Measurements from ENCODE around the gene EXOC7. TPM values are rescaled to one million over a fixed set of nuclear protein-coding genes. Genes with fewer than 3 reads are reported as not detected.
A peak's percentile ranks its signal among the peaks of the same experiment; 100 is the strongest.

EXOC7 gene
- total RNA-seq, 4 donors from 2014 or later: 88.0 to 143 (median 105) TPM

DNA sequence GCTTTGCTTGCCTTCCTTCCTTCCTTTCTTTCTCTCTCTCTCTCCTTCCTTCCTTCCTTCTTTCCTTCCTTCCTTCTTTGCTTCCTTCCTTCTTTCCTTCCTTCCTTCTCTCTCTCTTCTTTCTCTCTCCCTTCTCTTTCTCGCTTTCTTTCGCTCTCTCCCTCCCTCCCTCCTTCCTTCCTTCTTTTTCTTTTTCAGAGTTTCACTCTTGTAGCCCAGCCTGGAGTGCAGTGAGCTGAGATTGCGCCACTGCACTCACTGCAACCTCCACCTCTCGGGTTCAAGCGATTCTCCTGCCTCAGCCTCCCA lies 19.6 kb upstream of the EXOC7 start:
- in situ Hi-C loops (cut with MboI; ENCODE audit: low pct_ligation_motif_present in 1 of 4, low pct_unique_long_range_greater_than_20kb in 1 of 4, low sequenced_read_pairs in 3 of 4): loop anchor here (5.0 to 10.0 kb wide), 3 partner anchors 62 to 162 kb away; no protein-coding TSS in a partner anchor

DNA sequence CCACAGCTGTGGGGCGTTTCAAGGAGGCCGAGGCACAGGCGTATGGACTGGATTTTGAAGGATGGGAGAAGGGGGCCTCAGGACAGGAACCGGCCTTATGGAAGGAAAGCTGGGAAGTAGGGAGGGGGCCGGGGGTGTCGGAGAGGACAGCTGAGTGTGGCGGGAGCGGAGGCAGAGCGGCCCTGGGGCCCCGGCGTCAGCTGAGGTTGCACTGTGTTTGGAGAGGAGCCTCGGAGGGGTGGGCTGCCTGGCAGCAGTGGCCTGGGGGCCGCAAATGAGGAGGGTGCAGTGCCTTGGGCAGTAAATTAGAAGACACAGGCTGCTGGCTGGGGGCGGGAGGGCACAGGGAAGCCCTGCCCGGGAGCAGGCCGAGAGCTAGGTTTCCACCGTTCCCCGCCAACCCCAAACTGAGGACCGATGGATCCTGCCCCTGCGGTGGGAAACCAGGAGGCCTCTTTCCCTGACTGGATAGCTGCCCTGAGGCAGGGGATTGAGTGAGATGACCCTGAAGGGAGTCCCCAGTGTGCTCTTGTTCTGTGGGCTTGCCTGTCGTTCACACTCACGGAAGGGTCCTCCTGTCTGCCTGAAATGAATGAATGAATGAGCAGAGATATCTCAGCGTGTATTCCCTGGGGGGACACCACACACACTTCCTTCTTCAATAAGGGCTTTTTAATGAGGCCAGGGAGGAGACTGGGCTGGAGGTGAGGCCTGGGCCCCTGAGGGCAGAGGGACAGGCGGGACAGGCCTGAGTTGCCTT lies 19.0 kb upstream of the EXOC7 start:
- no peaks in the 10 kb centered on the region for H3K36me3 ChIP-seq
- intact Hi-C loops (cut with DNase I; ENCODE audit: low total_unique reads): loop anchor here (5.0 kb wide), 1 partner anchor 155 kb away; no protein-coding TSS in a partner anchor
- no peaks in the 10 kb centered on the region for H3K9me3 ChIP-seq
- DNase-seq: no peak
- WGBS, 2 donors (ENCODE audit: low coverage in 1 of 2): 80 to 92% methylated on average over 2 to 22 of the region's 24 CpGs
- no peaks in the 10 kb centered on the region for H3K27me3 ChIP-seq
- H3K4me3 ChIP-seq: no peak overlapping the region
- peaks cover 0 to 10% (median 6%) of the 10 kb centered on the region in 4 donors for H3K4me1 ChIP-seq
- H3K27ac ChIP-seq: no peak overlapping the region
- no peak for TF ChIP-seq POLR2AphosphoS5 (IDR thresholded peaks at IDR 0.05)
- in situ Hi-C loops (cut with MboI; ENCODE audit: low pct_ligation_motif_present in 1 of 4, low pct_unique_long_range_greater_than_20kb in 1 of 4, low sequenced_read_pairs in 3 of 4): loop anchor here (5.0 to 10.0 kb wide), 3 partner anchors 62 to 162 kb away; no protein-coding TSS in a partner anchor

More for the DNA sequence above, 19.6 kb upstream of the EXOC7 start:
- TF ChIP-seq POLR2A (IDR thresholded peaks at IDR 0.05) (no peak), EP300 (IDR thresholded peaks at IDR 0.05; ENCODE audit: low read depth) (no peak), POLR2AphosphoS5 (IDR thresholded peaks at IDR 0.05) (no peak)
- TF ChIP-seq, protein P1, sequence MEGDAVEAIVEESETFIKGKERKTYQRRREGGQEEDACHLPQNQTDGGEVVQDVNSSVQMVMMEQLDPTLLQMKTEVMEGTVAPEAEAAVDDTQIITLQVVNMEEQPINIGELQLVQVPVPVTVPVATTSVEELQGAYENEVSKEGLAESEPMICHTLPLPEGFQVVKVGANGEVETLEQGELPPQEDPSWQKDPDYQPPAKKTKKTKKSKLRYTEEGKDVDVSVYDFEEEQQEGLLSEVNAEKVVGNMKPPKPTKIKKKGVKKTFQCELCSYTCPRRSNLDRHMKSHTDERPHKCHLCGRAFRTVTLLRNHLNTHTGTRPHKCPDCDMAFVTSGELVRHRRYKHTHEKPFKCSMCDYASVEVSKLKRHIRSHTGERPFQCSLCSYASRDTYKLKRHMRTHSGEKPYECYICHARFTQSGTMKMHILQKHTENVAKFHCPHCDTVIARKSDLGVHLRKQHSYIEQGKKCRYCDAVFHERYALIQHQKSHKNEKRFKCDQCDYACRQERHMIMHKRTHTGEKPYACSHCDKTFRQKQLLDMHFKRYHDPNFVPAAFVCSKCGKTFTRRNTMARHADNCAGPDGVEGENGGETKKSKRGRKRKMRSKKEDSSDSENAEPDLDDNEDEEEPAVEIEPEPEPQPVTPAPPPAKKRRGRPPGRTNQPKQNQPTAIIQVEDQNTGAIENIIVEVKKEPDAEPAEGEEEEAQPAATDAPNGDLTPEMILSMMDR (IDR thresholded peaks at IDR 0.05): no peak
- Histone ChIP-seq H3K36me3 (no peaks in the 10 kb centered on the region), H3K27ac (no peak overlapping the region), H3K4me3 (no peak overlapping the region), H3K27me3 (no peaks in the 10 kb centered on the region), H3K9me3 (no peaks in the 10 kb centered on the region), H3K4me1 (peaks cover 0 to 10% (median 6%) of the 10 kb centered on the region in 4 donors)
- no peak for DNase-seq
- 74 to 84% methylated on average over 3 to 5 of the region's 5 CpGs for WGBS, 2 donors (ENCODE audit: low coverage in 1 of 2)
- intact Hi-C loops (cut with DNase I; ENCODE audit: low total_unique reads): loop anchor here (5.0 kb wide), 1 partner anchor 154 kb away; no protein-coding TSS in a partner anchor

GRCh38 chr17:76121932-76122430 lies 18.4 kb upstream of the EXOC7 start:
- 71% methylated on average over 20 of the region's 42 CpGs; no CpG with 5 or more reads in 1 of the 2 donors for WGBS, 2 donors (ENCODE audit: low coverage in 1 of 2)
- in situ Hi-C loops (cut with MboI; ENCODE audit: low pct_ligation_motif_present in 1 of 4, low pct_unique_long_range_greater_than_20kb in 1 of 4, low sequenced_read_pairs in 3 of 4): loop anchor here (5.0 to 10.0 kb wide), 3 partner anchors 63 to 163 kb away; no protein-coding TSS in a partner anchor

DNA sequence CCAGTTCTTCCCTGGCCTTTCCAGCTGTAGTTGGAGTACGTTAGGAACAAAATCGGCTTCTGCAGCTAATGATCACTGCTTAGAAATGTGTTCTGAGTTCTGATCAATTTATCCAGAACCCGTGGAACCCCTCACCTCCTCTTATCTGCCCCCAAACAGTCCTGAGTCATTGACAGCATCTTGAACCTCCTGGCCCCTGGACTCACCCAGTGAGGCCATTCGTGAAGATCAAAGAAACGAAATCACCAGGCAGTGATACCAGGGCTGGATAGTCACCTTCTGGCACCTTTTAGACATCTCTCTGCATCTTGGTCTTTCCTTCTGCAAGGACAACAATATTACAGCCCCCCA lies 17.0 kb upstream of the EXOC7 start:
- no peaks in the 10 kb centered on the region for H3K9me3 ChIP-seq
- H3K27ac ChIP-seq: no peak overlapping the region
- H3K27me3 ChIP-seq: no peaks in the 10 kb centered on the region
- in situ Hi-C loops (cut with MboI; ENCODE audit: low pct_ligation_motif_present in 1 of 4, low pct_unique_long_range_greater_than_20kb in 1 of 4, low sequenced_read_pairs in 3 of 4) (loop anchor here (5.0 to 10.0 kb wide), 3 partner anchors 64 to 164 kb away; no protein-coding TSS in a partner anchor), intact Hi-C loops (cut with DNase I; ENCODE audit: low total_unique reads) (loop anchor here (5.0 kb wide), 1 partner anchor 157 kb away; no protein-coding TSS in a partner anchor)
- no peak overlapping the region for H3K4me3 ChIP-seq
- DNase-seq: no peak
- 91 to 100% methylated on average over 2 to 5 of the region's 5 CpGs for WGBS, 2 donors (ENCODE audit: low coverage in 1 of 2)
- H3K36me3 ChIP-seq: no peaks in the 10 kb centered on the region
- H3K4me1 ChIP-seq: peaks cover 0 to 10% (median 6%) of the 10 kb centered on the region in 4 donors
- TF ChIP-seq POLR2A (IDR thresholded peaks at IDR 0.05) (no peak), EP300 (IDR thresholded peaks at IDR 0.05; ENCODE audit: low read depth) (no peak), POLR2AphosphoS5 (IDR thresholded peaks at IDR 0.05) (no peak)
- TF ChIP-seq, protein P1 (IDR thresholded peaks at IDR 0.05): no peak

More at GRCh38 chr17:76121932-76122430, 18.4 kb upstream of the EXOC7 start:
- Histone ChIP-seq H3K4me3 (peak overlapping the region in 2 of 4 donors; percentile 34 to 42), H3K9me3 (no peaks in the 10 kb centered on the region), H3K27me3 (no peaks in the 10 kb centered on the region), H3K4me1 (peaks cover 0 to 10% (median 6%) of the 10 kb centered on the region in 4 donors), H3K36me3 (no peaks in the 10 kb centered on the region), H3K27ac (no peak overlapping the region)
- TF ChIP-seq, protein P1 (IDR thresholded peaks at IDR 0.05): no peak
- no peak for TF ChIP-seq EP300 (IDR thresholded peaks at IDR 0.05; ENCODE audit: low read depth)
- no peak for TF ChIP-seq POLR2AphosphoS5 (IDR thresholded peaks at IDR 0.05)
- TF ChIP-seq POLR2A (IDR thresholded peaks at IDR 0.05): no peak
- no peak for DNase-seq
- intact Hi-C loops (cut with DNase I; ENCODE audit: low total_unique reads): loop anchor here (5.0 kb wide), 1 partner anchor 155 kb away; no protein-coding TSS in a partner anchor
